Measurements from ENCODE around the gene ZBTB49.

ZBTB49 gene

GRCh38 chr4:4281787-4282186, 8.3 kb upstream of the ZBTB49 start:
- no peak for DNase-seq (ENCODE audit: low read depth)

- no peak for DNase-seq (ENCODE audit: low read depth)
Measured at GRCh38 chr4:4284827-4285618, 5.0 kb upstream of the ZBTB49 start.

GRCh38 chr4:4288098-4288497, 2.0 kb upstream of the ZBTB49 start:
- no peak for DNase-seq (ENCODE audit: low read depth)

DNA sequence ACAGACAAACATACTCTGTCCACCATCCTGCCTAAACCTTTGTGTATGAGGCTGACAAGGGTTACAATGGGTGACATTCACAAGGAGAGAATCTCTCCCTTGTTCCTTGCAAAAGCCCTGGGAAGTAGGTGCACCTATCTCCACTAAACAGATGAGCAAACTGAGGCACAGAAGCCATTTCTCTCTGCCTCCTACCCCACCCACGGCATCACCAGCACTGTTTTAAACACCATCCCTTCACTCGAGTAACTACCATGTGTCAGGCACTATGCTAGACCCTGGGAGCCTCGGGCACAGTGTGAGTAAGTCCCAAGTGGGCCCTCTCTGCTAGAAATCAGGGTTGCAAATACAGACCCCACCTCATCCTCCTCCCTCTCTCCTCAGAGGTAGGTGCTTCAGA, 996 bp upstream of the ZBTB49 start:
- DNase-seq (ENCODE audit: low read depth) = no peak

DNA sequence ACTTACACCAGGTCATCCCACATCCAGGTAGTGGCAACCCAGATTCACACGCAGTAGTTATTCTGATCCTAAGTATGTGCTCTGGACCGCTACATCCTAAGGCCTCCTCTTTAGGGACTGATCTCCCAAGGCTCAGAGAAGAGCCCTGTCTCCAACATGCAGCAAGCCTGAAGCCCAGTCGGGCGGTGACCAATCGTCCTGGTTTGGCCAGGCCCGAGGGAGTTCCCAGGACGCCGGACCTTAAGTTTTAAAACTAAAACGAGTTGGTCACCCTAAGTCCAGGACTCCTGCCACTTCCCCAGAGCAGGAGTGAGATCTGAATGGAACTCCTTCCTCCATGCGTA, 482 bp upstream of the ZBTB49 start:
- DNase-seq (ENCODE audit: low read depth) = no peak

DNA sequence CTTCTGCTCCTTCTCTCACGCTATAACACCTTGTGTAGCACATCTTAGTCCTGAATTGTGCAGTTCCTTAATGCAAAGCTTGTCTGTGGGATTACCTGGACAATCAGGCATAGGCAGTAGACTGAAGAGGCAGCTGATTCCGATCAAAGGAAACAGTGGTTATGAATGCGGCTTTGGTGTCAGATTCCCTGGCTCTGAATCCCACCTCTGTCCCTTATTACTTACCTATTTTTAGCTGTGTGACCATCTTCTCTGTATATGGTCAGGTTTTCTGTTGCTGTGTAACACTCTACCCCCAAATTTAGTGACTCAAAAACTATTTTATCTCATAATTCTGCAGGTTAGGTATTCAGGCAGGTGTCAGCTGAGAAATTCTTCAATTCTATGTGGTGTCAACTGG, 3.2 kb downstream of the ZBTB49 start:
- no peak for DNase-seq (ENCODE audit: low read depth)

GRCh38 chr4:4296283-4296846, 6.3 kb downstream of the ZBTB49 start:
- DNase-seq (ENCODE audit: low read depth) = no peak

DNA sequence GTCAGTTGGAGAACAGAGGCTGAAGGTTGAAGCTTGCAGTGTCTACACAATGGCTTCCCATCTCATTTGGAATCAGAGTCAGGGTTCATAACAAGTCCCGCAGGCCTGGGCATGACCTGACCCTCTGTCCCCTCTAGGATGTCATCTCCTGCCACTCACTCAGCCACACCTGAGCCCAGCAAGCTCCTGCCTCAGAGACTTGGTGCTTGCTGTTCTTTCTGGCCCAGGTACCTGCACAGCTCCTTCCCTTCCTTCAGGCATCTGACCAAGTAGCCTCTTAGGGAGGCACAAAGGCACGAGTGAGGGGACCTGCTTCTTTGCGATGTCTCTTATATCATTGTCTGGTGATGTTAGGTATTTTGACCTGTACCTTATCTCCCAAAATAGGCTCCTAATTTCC, 9.0 kb downstream of the ZBTB49 start:
- DNase-seq (ENCODE audit: low read depth) = no peak

DNA sequence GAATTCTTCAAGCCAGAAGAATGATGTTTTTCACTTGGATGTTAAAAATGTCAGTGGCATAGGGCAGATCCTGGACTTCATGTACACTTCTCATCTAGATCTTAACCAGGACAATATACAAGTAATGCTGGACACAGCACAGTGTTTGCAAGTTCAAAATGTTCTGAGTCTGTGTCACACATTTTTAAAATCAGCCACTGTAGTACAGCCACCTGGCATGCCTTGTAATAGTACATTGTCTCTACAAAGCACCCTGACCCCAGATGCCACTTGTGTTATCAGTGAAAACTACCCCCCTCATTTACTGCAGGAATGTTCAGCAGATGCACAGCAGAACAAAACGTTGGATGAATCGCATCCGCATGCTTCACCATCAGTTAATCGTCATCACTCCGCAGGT, 11.9 kb downstream of the ZBTB49 start:
- DNase-seq (ENCODE audit: low read depth) = no peak

DNA sequence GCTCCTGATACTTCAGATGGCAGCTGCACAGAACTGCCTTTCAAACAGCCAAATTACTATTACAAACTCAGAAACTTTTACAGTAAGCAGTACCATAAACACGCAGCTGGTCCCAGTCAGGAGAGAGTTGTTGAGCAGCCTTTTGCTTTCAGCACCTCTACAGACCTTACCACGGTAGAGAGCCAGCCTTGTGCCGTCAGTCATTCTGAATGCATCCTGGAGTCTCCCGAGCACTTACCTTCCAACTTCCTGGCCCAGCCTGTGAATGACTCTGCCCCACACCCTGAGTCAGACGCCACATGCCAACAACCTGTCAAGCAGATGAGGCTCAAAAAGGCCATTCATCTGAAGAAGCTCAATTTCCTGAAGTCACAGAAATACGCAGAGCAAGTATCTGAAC, 12.4 kb downstream of the ZBTB49 start:
- DNase-seq (ENCODE audit: low read depth) = no peak

DNA sequence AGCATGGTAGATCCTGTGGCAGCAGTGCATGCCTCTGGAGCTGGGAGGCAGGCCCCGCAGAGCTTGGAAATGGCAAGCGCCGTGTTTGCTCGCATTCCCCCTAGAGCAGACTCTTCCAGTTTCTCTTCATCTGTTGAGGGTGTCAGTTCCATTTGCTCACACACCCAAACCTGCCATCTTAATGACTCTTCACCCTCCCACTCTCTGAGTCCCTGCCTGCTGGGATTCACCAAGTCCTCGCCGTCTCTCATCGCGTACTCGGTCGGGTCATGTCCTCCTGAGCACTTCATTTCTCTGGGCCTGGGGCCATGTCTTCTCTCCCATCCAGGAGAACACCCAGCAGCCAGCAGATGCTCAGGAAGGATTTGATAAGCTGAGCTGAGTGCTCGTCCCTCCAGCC, 16.9 kb downstream of the ZBTB49 start:
- no peak for DNase-seq (ENCODE audit: low read depth)

DNA sequence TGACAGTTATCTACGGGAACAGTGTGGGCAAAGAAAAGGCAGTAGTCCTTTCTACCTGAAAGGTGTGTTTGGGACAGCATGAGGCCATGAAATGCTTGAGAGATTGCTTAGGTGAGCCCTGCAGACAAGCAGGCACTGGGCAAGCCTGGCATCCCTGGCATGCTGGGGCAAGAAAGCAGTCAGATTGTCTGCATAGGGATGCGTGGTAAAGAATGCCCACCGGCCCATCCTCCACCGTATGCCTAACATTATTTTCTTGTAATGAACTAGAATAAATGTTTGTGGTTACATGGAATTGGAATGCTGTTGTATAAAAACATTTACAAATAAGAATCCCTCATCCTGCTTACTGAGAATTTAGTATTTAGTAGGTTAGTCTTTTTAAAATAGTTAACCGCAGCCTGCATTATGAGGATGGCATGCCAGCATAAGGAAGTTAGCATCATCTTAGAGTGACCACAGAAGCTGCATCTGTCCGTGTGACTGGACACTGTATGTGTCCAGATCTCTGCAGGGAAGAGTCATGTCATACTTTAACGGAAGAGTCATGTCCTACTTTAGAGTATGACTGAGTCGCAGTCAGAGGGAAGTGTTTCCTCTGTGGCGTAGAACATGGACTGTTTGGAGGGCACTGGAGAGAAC, 18.9 kb downstream of the ZBTB49 start:
- peak; percentile 68 for DNase-seq (ENCODE audit: low read depth)

DNA sequence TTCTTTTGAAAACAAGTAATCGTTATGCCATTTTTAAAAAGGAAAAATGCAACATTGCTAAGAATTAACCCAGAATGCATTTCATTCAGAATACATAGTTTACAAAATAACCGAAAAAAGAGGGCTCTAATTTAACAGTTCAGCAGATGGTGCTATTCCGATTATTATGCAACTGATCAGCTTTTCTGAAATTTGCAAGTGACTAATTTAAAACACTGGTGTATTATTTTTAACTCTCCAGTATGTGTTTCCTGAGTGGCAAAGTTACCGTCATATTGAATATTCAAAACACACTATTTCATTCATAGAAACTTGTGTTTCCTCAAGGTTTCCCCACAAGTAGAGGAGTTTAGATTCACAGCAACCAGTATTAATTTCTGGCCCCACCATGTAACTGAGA, 21.1 kb downstream of the ZBTB49 start:
- no peak for DNase-seq (ENCODE audit: low read depth)

DNA sequence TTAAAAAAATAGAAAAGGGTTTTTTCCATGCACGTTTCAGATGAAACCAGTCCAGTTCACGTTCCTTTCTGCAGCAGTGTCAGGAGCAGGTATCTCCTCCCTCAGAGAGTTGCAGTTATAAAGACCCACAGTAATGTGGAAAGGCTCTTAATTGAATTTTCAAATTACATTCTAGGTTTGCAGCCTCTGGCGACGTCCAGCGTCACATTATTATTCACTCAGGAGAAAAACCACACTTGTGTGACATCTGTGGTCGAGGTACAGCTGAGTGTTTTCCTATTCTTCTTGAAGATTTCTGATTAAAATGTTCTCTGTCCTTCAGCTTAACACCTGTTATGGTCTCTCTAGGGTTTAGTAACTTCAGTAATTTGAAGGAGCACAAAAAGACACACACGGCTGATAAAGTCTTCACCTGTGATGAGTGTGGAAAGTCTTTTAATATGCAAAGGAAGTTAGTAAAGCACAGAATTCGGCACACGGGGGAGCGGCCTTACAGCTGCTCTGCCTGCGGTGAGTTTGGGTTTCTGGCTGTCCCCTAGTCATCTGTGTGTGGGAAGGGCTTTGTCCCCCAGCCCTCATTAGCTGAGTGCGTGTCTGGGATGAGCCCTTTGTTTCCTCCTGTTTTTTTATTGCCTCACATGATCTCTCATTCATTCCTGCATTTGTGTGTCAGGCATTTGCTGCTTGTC, 25.6 kb downstream of the ZBTB49 start:
- DNase-seq (ENCODE audit: low read depth) = no peak

DNA sequence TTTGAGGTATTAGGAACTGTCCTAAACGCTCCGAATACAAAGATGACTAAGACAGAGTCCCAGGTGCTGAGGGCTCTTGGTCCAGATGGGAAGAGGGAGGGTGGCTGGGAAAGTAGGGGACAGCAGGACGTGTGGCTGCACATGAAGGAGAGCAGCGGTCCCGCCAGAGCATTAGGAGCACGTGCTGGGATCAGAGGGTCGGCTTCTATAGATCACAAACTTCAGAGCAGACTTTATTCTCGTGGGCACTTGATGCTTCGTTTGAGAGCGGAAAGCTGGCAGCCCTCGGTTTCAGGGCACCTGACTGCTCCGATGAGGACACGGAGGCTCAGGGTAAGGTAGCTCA, 26.1 kb downstream of the ZBTB49 start:
- DNase-seq (ENCODE audit: low read depth) = no peak

DNA sequence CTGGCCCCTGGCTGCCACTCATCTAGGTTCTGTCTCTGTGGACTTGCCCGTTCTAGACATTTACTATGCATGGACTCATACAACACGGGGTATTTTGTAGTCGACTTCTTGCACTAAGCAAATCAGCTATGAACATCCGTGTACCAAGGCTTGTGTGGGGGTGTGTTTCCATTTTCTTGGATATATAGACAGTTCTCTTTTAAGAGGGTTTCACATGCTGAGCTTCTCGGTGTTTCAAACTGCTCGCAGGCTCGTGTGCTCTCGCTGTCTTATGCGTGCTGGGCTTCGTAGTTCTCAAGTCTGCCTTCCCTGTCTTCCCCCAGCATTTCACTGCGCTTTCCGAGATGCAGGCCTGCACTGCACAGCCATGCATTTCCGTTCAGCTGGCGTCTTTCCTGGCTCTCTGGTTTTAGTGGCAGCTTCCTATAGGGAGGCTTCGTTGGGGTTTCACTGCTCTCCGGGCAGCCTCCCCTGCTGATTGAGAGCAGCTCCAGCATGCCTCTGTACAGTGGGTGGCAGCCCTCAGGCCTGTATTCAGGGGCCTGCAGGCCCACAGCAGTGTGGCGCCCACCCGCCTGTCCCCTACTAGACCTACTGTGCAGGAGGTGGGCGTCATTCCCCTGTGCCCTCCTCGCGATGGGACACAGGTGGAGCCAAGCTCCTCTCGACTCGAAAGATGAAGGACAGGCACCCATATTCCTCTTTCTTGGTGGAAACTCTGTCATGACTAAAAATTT, 27.6 kb downstream of the ZBTB49 start:
- no peak for DNase-seq (ENCODE audit: low read depth)

DNA sequence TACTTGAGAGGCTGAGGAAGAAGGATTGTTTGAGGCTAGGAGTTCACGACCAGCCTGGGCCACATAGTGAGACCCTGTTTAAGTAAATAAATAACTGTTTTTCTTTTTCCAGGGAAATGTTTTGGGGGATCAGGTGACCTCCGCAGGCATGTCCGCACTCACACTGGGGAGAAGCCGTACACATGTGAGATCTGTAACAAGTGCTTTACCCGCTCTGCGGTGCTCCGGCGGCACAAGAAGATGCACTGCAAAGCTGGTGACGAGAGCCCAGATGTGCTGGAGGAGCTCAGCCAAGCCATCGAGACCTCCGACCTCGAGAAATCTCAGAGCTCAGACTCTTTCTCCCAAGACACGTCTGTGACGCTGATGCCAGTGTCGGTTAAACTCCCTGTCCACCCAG, 30.5 kb downstream of the ZBTB49 start:
- no peak for DNase-seq (ENCODE audit: low read depth)

DNA sequence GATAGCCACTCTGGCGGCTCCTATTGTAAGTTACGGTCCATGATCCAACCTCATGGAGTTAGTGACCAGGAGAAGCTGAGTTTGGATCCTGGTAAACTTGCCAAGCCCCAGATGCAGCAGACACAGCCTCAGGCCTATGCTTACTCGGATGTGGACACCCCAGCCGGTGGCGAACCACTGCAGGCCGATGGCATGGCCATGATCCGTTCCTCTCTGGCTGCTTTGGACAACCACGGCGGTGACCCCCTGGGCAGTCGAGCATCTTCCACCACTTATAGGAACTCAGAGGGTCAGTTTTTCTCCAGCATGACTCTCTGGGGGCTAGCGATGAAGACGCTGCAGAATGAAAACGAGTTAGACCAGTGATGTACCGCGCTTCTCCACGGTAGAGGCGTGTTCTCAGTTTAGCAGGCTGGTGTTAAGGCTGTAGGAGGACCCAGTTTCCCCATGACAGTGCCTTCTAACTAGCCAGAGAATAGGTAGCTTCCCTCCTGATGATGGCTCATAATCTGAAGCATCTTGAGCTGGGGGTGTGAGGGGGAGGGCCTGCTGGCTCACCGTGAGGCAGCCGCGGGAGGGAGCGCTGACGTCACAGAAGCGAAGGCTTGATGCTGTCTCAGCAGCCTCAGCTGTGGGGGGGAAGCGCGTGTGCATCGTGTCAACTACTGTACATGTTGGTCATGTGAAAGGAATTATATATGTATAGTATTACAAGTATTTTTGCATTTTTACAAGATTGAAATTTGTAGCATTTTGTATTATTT, 31.1 kb downstream of the ZBTB49 start:
- DNase-seq (ENCODE audit: low read depth) = no peak

GRCh38 chr4:4321951-4322688, 32.1 kb downstream of the ZBTB49 start:
- no peak for DNase-seq (ENCODE audit: low read depth)

DNA sequence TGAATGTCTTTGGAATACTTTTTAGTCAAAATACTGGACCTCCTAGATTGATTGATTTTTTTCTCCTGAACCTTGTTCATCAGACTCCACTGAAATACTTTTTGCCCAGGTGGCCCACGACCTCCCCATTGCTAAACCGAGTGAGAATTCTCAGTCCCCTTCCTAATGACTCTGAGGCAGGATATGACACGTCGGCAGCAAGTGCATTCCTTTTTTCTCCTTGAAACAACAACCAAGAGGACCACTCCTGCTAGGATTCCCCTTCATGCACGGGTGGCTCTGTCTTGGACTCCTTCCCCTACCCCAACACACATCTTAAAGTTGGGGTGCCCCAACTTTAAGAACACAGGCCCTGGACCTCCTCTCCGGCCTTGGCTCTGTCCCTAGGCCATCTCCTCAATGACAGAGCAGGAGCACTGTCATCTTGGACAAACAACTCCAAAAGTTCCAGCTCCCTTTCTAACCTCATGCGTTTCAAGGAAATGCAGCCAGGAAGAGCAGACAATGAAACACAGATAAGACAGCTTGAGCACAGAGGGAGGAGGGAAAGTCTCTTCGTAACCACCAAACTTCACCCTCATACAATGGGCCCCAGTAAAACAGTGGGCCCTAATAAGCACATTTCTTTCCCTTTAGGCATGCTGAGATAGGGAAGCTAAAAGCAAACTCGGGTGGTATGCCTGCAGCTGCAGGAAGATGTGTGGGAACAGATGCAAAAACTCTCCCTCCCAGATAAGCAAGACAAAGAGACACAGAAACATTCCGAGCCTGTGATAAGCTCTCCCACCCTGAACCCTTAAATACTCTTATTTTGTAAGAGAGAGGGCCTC, 33.9 kb downstream of the ZBTB49 start:
- no peak for DNase-seq (ENCODE audit: low read depth)

All from GM04504 (cell line).